ENCODE results near the gene SLC39A11. TPM values are rescaled to one million over a fixed set of nuclear protein-coding genes. Genes with fewer than 3 reads are reported as not detected.

Gene SLC39A11
- total RNA-seq, 1 experiment from 2014 or later: 56.1 TPM

- no peak for TF ChIP-seq REST (IDR thresholded peaks at IDR 0.05; ENCODE audit: insufficient read depth in 1 of 2, low read depth in 2 of 2, low read length in 1 of 2)
- no peak for TF ChIP-seq TCF7L2 (IDR thresholded peaks at IDR 0.05; ENCODE audit: low read depth, low read length)
- TF ChIP-seq SIN3A (IDR thresholded peaks at IDR 0.05; ENCODE audit: borderline replicate concordance, insufficient read depth, low read depth, low read length): no peak
- TF ChIP-seq CTCF (IDR thresholded peaks at IDR 0.05): no peak
- TF ChIP-seq POLR2AphosphoS5 (IDR thresholded peaks at IDR 0.05; ENCODE audit: low read depth, low read length): no peak
- BruUV-seq (replicated peaks): no TSS peak
- ChIA-PET CTCF (no interaction called here), POLR2A (interaction anchor here (0.7 kb wide), 1 partner anchor 17 kb away, joined by 3 read pairs; no protein-coding TSS in a partner anchor)
- intact Hi-C loops (cut with micrococcal nuclease; ENCODE audit: unreplicated experiment) (no loop called here), in situ Hi-C loops (cut with HindIII; ENCODE audit: low pct_unique_long_range_greater_than_20kb, low sequenced_read_pairs) (loop anchor here (10.0 kb wide), 1 partner anchor 314 kb away; no protein-coding TSS in a partner anchor)
- H3K27ac ChIP-seq (ENCODE audit: low read length): no peak overlapping the region
- no peak for DNase-seq (ENCODE audit: low read depth, low spot score)
- no peak for ATAC-seq
- no peaks in the 10 kb centered on the region for H3K36me3 ChIP-seq (ENCODE audit: control insufficient read depth, insufficient read depth, low read length)
- H3K4me1 ChIP-seq (ENCODE audit: control insufficient read depth, insufficient read depth, low read length): peaks cover 7% of the 10 kb centered on the region; the same call in 1 of the 2 replicates
- no peaks in the 10 kb centered on the region for H3K27me3 ChIP-seq (ENCODE audit: control insufficient read depth, insufficient read depth, low read length)
- H3K9me3 ChIP-seq (ENCODE audit: control insufficient read depth, insufficient read depth, low read depth, low read length): no peaks in the 10 kb centered on the region
- H3K4me3 ChIP-seq (ENCODE audit: low read depth in 2 of 2, low read length in 2 of 2): no peak overlapping the region
These were observed 121.7 kb downstream of the SLC39A11 start for GRCh38 chr17:72970797-72971196.

- ChIA-PET CTCF (no interaction called here), POLR2A (interaction anchor here (0.7 kb wide), 1 partner anchor 17 kb away, joined by 3 read pairs; no protein-coding TSS in a partner anchor)
- in situ Hi-C loops (cut with HindIII; ENCODE audit: low pct_unique_long_range_greater_than_20kb, low sequenced_read_pairs) (loop anchor here (10.0 kb wide), 1 partner anchor 315 kb away; no protein-coding TSS in a partner anchor), intact Hi-C loops (cut with micrococcal nuclease; ENCODE audit: unreplicated experiment) (no loop called here)
- Histone ChIP-seq H3K36me3 (ENCODE audit: control insufficient read depth, insufficient read depth, low read length) (no peaks in the 10 kb centered on the region), H3K4me1 (ENCODE audit: control insufficient read depth, insufficient read depth, low read length) (peaks cover 7% of the 10 kb centered on the region; the same call in 1 of the 2 replicates), H3K27ac (ENCODE audit: low read length) (no peak overlapping the region), H3K9me3 (ENCODE audit: control insufficient read depth, insufficient read depth, low read depth, low read length) (no peaks in the 10 kb centered on the region), H3K27me3 (ENCODE audit: control insufficient read depth, insufficient read depth, low read length) (no peaks in the 10 kb centered on the region), H3K4me3 (ENCODE audit: low read depth in 2 of 2, low read length in 2 of 2) (no peak overlapping the region)
- DNase-seq (ENCODE audit: low read depth, low spot score) (no peak), ATAC-seq (no peak)
- no TSS peak for BruUV-seq (replicated peaks)
- TF ChIP-seq CTCF (IDR thresholded peaks at IDR 0.05): no peak
- no peak for TF ChIP-seq SIN3A (IDR thresholded peaks at IDR 0.05; ENCODE audit: borderline replicate concordance, insufficient read depth, low read depth, low read length)
- no peak for TF ChIP-seq REST (IDR thresholded peaks at IDR 0.05; ENCODE audit: insufficient read depth in 1 of 2, low read depth in 2 of 2, low read length in 1 of 2)
These were observed 122.2 kb downstream of the SLC39A11 start for GRCh38 chr17:72970246-72970645.

Measured in Panc1 (cell line).